KMS-11 (cell line): Measurements from ENCODE around the gene WDR46.

Experiments used
- H2AFZ ChIP-seq: fragments of 200-600 bp; sonication (generic); 2 replicates; pipeline ENCODE4 v1.6.1; 2016; ENCODE audit warnings: antibody characterized with exemption, mixed run types, low read depth
- H3K27ac ChIP-seq: fragments of 200-600 bp; sonication (generic); 2 replicates; pipeline ENCODE4 v1.6.1; 2016; ENCODE audit warnings: mild to moderate bottlenecking, mixed run types
- H3K27me3 ChIP-seq: fragments of 200-600 bp; sonication (generic); 2 replicates; pipeline ENCODE4 v1.6.1; 2017; ENCODE audit warnings: mild to moderate bottlenecking, low read depth, mixed run types, moderate library complexity; ENCODE audit not compliant: insufficient read depth
- H3K36me3 ChIP-seq: fragments of 200-600 bp; sonication (generic); 2 replicates; pipeline ENCODE4 v1.6.1; 2017; ENCODE audit warnings: mild to moderate bottlenecking, mixed run types; ENCODE audit not compliant: insufficient read depth
- H3K4me1 ChIP-seq: fragments of 200-600 bp; sonication (generic); 2 replicates; pipeline ENCODE4 v1.6.1; 2016; ENCODE audit warnings: mild to moderate bottlenecking, low read depth, mixed run types; ENCODE audit not compliant: poor library complexity, severe bottlenecking
- H3K4me2 ChIP-seq: fragments of 200-600 bp; sonication (generic); 2 replicates; pipeline ENCODE4 v1.7.0; 2016; ENCODE audit warnings: mild to moderate bottlenecking, mixed run types
- H3K4me3 ChIP-seq: fragments of 200-600 bp; sonication (generic); IDR thresholded peaks from 2 replicates; pipeline ENCODE4 v1.6.1; 2017; ENCODE audit warnings: low read depth, low read length, mixed read lengths; ENCODE audit not compliant: insufficient read depth
- H3K79me2 ChIP-seq: fragments of 200-600 bp; sonication (generic); 2 replicates; pipeline ENCODE4 v1.6.1; 2016; ENCODE audit warnings: low read depth, mixed run types; ENCODE audit not compliant: insufficient read depth
- H3K9ac ChIP-seq: fragments of 200-600 bp; sonication (generic); 2 replicates; pipeline ENCODE4 v1.6.1; 2016; ENCODE audit warnings: mild to moderate bottlenecking, mixed run types
- H4K20me1 ChIP-seq: fragments of 200-600 bp; sonication (generic); 2 replicates; pipeline ENCODE4 v1.6.1; 2016; ENCODE audit warnings: mild to moderate bottlenecking, mixed run types; ENCODE audit not compliant: insufficient read depth
- TF ChIP-seq, protein P1 (sequence below): fragments of 200-600 bp; sonication (generic); conservative IDR thresholded peaks from 2 replicates; pipeline ENCODE4 v1.6.1; 2017; ENCODE audit warnings: low read depth, mild to moderate bottlenecking, antibody characterized with exemption, low read length, moderate library complexity, mixed read lengths

The WDR46 gene

GRCh38 chr6:33317669-33318425, 28.8 kb upstream of the WDR46 start, which contains the start of gene ZBTB22:
Gene ZBTB22 (minus strand): TSS chr6:33317744. CDS start chr6:33316916, 828 bp downstream.
- Histone ChIP-seq H3K9ac (peak within 1 kb of the TSS; percentile 26; the same call in 1 of the 2 replicates), H3K4me3 (no peak within 1 kb of the TSS), H3K79me2 (peaks cover 29% of the 10 kb centered on the region; the same call in 1 of the 2 replicates), H4K20me1 (no peaks in the 10 kb centered on the region), H3K36me3 (no peaks in the 10 kb centered on the region; the same call in 1 of the 2 replicates), H3K27me3 (no peaks in the 10 kb centered on the region), H3K4me2 (peak within 1 kb of the TSS; percentile 48), H3K4me1 (peaks cover 37% of the 10 kb centered on the region), H3K27ac (peak within 1 kb of the TSS; percentile 33; the same call in 1 of the 2 replicates), H2AFZ (peak within 1 kb of the TSS; percentile 55; the same call in 1 of the 2 replicates)
- TF ChIP-seq, protein P1, sequence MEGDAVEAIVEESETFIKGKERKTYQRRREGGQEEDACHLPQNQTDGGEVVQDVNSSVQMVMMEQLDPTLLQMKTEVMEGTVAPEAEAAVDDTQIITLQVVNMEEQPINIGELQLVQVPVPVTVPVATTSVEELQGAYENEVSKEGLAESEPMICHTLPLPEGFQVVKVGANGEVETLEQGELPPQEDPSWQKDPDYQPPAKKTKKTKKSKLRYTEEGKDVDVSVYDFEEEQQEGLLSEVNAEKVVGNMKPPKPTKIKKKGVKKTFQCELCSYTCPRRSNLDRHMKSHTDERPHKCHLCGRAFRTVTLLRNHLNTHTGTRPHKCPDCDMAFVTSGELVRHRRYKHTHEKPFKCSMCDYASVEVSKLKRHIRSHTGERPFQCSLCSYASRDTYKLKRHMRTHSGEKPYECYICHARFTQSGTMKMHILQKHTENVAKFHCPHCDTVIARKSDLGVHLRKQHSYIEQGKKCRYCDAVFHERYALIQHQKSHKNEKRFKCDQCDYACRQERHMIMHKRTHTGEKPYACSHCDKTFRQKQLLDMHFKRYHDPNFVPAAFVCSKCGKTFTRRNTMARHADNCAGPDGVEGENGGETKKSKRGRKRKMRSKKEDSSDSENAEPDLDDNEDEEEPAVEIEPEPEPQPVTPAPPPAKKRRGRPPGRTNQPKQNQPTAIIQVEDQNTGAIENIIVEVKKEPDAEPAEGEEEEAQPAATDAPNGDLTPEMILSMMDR = no peak

DNA sequence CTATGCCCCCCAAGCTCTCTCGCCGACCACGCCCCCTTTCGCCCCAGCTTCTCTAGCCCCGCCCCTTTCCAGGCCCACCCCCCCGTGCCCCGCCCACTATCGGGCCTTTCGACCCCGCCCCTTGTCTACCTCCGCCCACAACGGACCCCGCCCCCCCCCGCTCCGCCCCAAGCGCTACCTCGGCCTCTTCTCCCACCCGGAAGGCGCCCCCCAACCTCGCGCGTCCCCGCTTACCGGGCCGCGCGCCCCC, 28.3 kb upstream of the WDR46 start:
- Histone ChIP-seq H3K79me2 (peaks cover 25% of the 10 kb centered on the region; the same call in 1 of the 2 replicates), H3K27ac (no peak overlapping the region), H3K9ac (no peak overlapping the region), H3K4me2 (no peak overlapping the region), H3K36me3 (no peaks in the 10 kb centered on the region; the same call in 1 of the 2 replicates), H2AFZ (no peak overlapping the region), H3K27me3 (no peaks in the 10 kb centered on the region), H3K4me3 (no peak overlapping the region), H4K20me1 (no peaks in the 10 kb centered on the region), H3K4me1 (peaks cover 37% of the 10 kb centered on the region)
- TF ChIP-seq, protein P1 = no peak

DNA sequence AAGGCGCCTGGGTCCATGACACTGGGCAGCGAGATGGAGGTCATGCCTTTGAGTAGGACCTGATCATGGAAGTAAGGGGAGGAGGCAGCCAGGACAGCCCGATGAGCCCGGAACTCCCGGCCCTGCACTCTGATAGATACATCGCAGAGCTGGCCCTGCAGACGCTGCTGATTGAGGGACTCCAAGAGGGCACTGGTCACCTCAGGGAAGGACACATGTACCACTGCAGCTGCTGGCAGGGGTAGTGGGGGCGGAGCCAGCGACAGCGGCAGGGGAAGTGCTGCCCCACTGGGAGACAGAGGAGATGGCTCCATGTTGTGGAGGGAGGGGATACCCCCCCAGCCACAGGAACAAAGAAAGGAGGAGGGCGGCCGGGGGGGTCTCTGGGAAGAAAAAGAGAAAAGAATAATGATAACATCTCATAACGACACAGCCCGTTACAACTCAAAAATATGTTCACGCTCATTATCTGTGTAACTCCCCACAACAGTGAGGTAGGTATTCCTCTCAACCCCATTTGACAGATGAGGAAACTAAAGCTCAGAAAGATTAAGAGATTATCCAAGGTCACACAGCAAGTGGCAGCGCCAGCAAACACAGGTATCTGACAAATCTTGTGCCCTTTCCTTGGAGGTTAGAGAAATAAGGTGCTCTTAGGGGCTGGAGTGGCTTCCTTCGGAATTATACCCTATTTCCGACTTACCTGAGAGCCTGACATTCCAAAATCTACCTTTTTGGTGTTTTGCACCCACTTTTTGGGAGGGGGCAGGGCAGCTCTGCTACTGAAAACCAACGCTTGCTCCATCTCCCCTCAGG, 27.8 kb upstream of the WDR46 start:
- Histone ChIP-seq H2AFZ (no peak overlapping the region), H3K27ac (no peak overlapping the region), H3K36me3 (no peaks in the 10 kb centered on the region; the same call in 1 of the 2 replicates), H3K4me2 (peak overlapping the region; percentile 45; the same call in 1 of the 2 replicates), H3K4me3 (no peak overlapping the region), H4K20me1 (no peaks in the 10 kb centered on the region), H3K9ac (no peak overlapping the region), H3K4me1 (peaks cover 39% of the 10 kb centered on the region), H3K79me2 (peaks cover 25% of the 10 kb centered on the region; the same call in 1 of the 2 replicates), H3K27me3 (no peaks in the 10 kb centered on the region)
- TF ChIP-seq, protein P1 = no peak

GRCh38 chr6:33315793-33316602, 27.0 kb upstream of the WDR46 start:
- H4K20me1 ChIP-seq = no peaks in the 10 kb centered on the region
- H3K27me3 ChIP-seq = no peaks in the 10 kb centered on the region
- H3K27ac ChIP-seq = no peak overlapping the region
- H2AFZ ChIP-seq = no peak overlapping the region
- H3K4me3 ChIP-seq = no peak overlapping the region
- no peak overlapping the region for H3K9ac ChIP-seq
- no peak overlapping the region for H3K4me2 ChIP-seq
- H3K36me3 ChIP-seq = no peaks in the 10 kb centered on the region; the same call in 1 of the 2 replicates
- H3K4me1 ChIP-seq = peaks cover 40% of the 10 kb centered on the region
- H3K79me2 ChIP-seq = peaks cover 23% of the 10 kb centered on the region
- TF ChIP-seq, protein P1 = no peak
